ENCODE measurements around the gene KIAA0586. TPM values are rescaled to one million over a fixed set of nuclear protein-coding genes. Genes with fewer than 3 reads are reported as not detected.

The KIAA0586 gene
- total and polyA plus RNA-seq, 10 of the 15 experiments (the other 5 are each of a cell fraction or from before 2014, with no cell fraction given), result 7.1 to 27.6 (median 19.1) TPM

- ChIA-PET POLR2A (no interaction called here), RAD21 (ENCODE audit: unreplicated experiment) (interaction anchor here (1.2 to 1.9 kb wide), 3 partner anchors 11 to 70 kb away, joined by 3 to 8 read pairs (median 7); no protein-coding TSS in a partner anchor), CTCF (interaction anchor here (0.7 to 2.0 kb wide), 5 partner anchors 11 to 695 kb away, joined by 3 to 5 read pairs (median 3); no protein-coding TSS in a partner anchor), SMC1A (ENCODE audit: uncharacterized antibody, unreplicated experiment) (interaction anchor here (0.7 to 2.9 kb wide), 5 partner anchors 11 to 64 kb away, joined by 3 to 16 read pairs (median 4); no protein-coding TSS in a partner anchor)
- no peaks in the 10 kb centered on the region for H3K79me2 ChIP-seq (ENCODE audit: control insufficient read depth, insufficient read depth, low read length)
- in situ Hi-C loops (cut with MboI), result no loop called here
- no peak for TF ChIP-seq YBX1 (IDR thresholded peaks at IDR 0.05)
- no peak for TF ChIP-seq TAF1 (IDR thresholded peaks at IDR 0.05; ENCODE audit: borderline replicate concordance, low read depth, low read length)
- TF ChIP-seq SIN3A (IDR thresholded peaks at IDR 0.05; ENCODE audit: low read depth, low read length), result no peak
- TF ChIP-seq SUZ12 (IDR thresholded peaks at IDR 0.05; ENCODE audit: unreplicated experiment), result no peak
- no peak for TF ChIP-seq ATF2 (IDR thresholded peaks at IDR 0.05; ENCODE audit: low read length)
- TF ChIP-seq MAX (IDR thresholded peaks at IDR 0.05; ENCODE audit: low read depth, low read length), result no peak
- no peak for TF ChIP-seq CEBPB (IDR thresholded peaks at IDR 0.05; ENCODE audit: borderline replicate concordance in 1 of 2, low read depth in 2 of 2, low read length in 2 of 2)
- no peak for TF ChIP-seq RUNX3 (IDR thresholded peaks at IDR 0.05; ENCODE audit: low read length)
- no peak for TF ChIP-seq SREBF2 (IDR thresholded peaks at IDR 0.05; ENCODE audit: low read length)
- H3K4me2 ChIP-seq (ENCODE audit: control insufficient read depth, insufficient read depth), result no peak overlapping the region
- no TSS peak for BruUV-seq (replicated peaks)
- H3K27me3 ChIP-seq (replicated peaks in 1 of 2; ENCODE audit: control insufficient read depth in 2 of 2, insufficient read depth in 2 of 2, low read length in 1 of 2), result no peaks in the 10 kb centered on the region
- no peaks in the 10 kb centered on the region for H3K4me1 ChIP-seq (ENCODE audit: control insufficient read depth, insufficient read depth, low read length)
- DNase-seq (ENCODE audit: low read depth, low spot score) (no peak), FAIRE-seq (no peak), ATAC-seq (no peak)
- H3K9me3 ChIP-seq (replicated peaks; ENCODE audit: control insufficient read depth, insufficient read depth, low read length), result no peaks in the 10 kb centered on the region
- H2AFZ ChIP-seq (ENCODE audit: control insufficient read depth, low read depth, low read length), result no peak overlapping the region
- intact Hi-C loops (cut with micrococcal nuclease; ENCODE audit: unreplicated experiment), result no loop called here
- H3K9ac ChIP-seq (ENCODE audit: control insufficient read depth, insufficient read depth, low read length), result no peak overlapping the region
- no peaks in the 10 kb centered on the region for H3K36me3 ChIP-seq (ENCODE audit: control insufficient read depth in 2 of 2, insufficient read depth in 2 of 2, low read length in 1 of 2)
- no peak overlapping the region for H3K27ac ChIP-seq (ENCODE audit: control insufficient read depth, insufficient read depth)
- H3K4me3 ChIP-seq, result no peak overlapping the region
- H4K20me1 ChIP-seq (ENCODE audit: control insufficient read depth, insufficient read depth), result no peaks in the 10 kb centered on the region
- WGBS (ENCODE audit: insufficient coverage, insufficient replicate concordance, low lambda C conversion rate, missing lambda C conversion rate), result 53% methylated on average over 7 of the region's 7 CpGs
Measured at GRCh38 chr14:58571256-58571655, 143.7 kb downstream of the KIAA0586 start.

All from GM12878 (cell line).